ACHN (cell line): ENCODE measurements around the gene CRHR2.
"Not testable (repeated sequence)": the region's sequence is repeated elsewhere in the genome, so short reads cannot be mapped to it uniquely, and the experiment has no call there.

ENCODE experiments used
- DNase-seq: peaks from one replicate; pipeline ENCODE4 v3.0.0-alpha.2; 2015
- in situ Hi-C: cut with HindIII; loops from 2 replicates; pipeline ENCODE4 v1.10.0; 2017; ENCODE audit warnings: low sequenced_read_pairs, low pct_ligation_motif_present, low pct_unique_long_range_greater_than_20kb

The CRHR2 gene

DNA sequence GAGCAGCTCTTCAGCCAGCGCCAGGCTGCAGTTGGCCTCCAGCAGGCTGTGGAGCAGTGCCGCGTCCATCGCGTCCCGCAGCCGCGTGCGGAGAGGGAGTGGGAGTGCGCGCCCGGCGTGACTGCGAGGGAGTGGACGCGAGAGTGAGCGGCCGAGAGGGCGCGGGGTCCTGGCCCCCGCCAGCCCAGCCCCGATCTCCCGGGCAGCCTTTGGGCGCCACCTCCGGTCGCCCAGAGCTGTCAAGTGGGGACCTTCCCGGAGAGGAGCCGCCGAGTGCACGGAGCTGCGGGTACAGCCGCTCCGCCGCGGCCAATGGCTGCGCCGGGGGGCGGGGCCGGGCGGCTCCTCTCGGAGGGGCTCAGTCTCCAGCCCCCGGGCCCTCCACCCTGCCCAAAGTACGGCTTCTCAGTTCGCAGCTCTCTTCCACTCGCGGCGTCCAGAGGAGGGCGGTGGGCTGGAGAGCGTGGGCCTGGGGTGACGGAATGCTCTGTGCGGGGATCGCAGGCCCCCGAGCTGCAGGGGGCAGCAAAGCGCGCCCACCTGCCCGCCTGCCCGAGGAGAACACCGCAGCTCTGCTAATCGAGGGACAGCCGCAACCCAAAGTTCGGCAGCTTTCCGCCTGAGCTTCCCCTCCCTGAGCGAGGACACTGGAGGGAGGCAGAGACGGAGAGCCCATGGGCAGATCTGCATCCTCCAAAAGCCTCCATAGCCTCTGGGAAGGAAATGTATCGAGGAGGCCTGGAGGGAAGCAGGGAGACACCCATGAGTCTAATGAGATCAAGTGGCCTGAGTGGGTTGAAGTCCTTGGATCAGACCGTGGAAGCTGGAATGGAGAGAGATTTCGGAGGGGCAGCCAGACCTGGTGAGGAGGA, at the start of gene CRHR2:
TSS of gene CRHR2 (minus strand) at position 245 of the 872 bp plus-strand sequence. CDS start at position 69, 176 bp downstream.
- DNase-seq = no peak
- in situ Hi-C loops = no loop called here

DNA sequence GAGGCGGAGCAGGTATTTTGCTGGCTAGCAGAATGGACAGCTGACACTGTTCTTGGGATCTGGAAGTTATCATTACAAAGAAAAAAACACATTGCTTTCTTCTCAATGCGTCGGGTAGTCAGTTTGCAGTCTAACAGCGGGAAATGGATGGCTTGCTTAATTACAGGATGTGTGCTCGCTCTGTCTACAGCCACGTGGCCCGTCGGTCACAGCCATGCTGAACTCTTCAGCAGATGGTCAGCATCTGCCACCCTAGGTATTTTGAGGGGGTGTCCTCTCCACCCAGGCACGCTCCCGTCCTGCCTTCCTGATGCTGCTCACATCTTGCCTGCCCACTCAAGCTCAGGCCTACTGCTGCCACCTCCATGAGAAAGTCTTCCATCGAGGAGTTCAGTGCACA, 49.3 kb upstream of the CRHR2 start:
- in situ Hi-C loops = no loop called here

DNA sequence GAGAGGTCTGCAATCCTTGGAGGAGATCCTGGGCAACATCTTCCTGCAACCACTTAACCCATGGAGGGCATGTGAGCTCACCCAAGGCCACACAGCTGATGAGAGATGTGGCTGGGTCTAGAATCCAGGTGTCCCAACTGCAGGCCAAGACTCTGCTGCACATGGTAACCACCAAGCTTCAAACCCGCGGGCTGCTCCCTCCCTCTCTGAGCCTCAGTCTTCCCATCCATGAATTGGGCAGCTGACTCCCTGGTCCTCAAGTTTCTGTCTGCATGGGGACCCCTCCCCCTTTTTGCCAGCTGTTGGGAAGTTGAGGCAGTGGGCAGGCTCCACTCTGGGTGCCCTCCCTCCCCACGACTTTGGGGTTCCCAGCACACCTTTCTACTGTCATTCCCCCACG, 48.7 kb upstream of the CRHR2 start:
- no peak for DNase-seq
- in situ Hi-C loops = no loop called here

More for the DNA sequence above, 49.3 kb upstream of the CRHR2 start:
- DNase-seq = no peak

DNA sequence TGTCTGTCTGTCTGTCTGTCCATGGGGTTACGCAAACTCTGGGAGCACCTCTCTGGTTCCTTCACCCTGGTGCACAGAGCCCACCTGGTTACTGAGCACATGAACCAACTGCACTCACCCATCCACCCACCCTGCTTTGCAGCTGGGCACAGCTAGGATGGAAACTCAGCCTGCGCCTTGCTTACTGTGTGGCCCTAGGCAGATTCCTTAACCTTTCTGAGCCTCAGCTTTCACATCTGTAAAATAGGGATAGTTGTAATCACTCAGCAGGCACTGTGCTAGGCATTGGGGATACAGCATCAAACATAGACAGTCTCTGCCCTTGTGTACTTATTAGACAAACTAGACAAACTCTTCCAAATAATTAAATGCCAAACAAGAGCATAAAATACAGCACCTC, 47.8 kb upstream of the CRHR2 start:
- no peak for DNase-seq
- in situ Hi-C loops = no loop called here

DNA sequence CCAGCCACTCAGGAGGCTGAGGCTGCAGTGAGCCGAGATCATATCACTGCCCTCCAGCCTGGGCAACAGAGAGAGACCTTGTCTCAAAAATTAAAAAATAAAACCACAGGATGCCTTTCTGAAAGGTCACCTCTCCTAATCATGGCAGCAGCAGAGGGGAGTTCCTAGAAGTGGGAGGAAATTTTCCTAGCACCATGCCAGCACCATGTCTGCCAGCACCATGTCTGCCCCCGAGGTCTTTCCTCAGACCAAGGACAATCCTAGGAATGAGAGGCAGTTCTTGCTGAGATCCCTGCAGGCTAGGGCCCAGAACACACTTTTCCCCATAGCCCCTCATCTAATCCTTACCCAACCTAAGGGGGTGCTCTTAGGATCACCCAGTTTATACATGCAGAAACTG, 47.4 kb upstream of the CRHR2 start:
- DNase-seq = no peak
- in situ Hi-C loops = no loop called here

DNA sequence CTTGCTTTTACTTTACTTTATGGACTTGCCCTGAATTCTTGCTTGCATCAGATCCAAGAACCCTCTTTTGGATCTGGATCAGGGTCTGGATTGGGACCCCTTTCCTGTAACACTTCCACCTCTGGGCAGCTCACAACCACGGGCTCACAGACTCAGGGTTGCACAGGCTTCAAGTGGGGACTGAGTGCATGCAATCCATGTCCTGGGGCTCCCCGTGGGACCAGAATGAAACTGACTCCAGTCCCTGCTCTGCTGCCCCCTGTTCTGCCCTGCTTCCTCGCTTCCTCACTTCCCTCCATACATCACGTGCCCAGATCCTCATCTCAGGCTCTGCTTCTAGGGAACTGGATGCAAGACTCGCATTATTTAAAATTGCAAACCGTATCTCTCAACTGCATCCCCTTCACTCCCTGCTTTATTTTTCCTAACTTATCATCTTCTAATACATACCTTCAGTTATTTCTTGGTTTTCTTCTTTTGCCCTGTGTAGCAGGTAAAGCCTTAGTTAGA, 46.4 kb upstream of the CRHR2 start:
- in situ Hi-C loops = no loop called here
- no peak for DNase-seq

DNA sequence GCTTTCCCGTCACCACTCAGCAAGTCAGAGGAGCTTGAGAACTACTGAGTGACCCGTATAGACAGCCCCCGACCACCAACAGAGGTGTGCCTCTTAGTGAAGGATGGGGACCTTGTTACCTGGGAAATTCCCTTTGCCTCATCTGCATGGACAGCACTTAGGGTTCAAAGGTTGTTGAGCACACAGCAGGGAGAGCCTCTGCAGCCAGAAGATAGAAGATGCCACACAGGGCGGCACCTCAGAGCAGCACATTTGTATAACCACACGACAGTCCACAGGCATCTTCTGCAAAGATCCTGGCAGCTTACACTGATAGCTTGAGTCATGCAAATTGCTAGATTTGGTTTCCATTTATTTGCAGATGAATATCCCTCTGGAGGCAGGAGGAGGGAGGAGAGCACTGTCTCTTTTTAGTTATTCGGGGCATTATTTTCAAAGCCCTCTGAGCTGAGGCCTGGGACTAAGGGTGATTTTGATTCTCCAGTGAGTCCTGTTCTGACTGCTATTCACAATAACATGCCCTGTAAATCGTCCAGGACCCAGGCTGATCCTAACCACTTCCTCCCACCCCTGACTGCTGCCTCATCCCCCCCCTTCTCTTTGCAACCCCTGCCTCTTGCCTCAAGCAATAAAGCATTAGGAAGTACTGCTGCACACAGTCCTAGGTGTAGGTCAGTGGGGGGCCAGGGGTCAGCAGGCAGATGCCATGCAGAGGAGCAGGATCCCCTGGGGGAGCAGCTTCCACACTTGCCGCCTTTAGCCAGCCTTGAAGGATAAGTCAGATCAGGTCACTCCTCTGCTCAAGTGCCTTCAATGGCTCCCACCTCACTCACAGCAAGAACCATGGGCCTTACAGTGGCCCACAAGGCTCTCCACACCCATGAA, 45.0 kb upstream of the CRHR2 start:
- no peak for DNase-seq
- in situ Hi-C loops = no loop called here

DNA sequence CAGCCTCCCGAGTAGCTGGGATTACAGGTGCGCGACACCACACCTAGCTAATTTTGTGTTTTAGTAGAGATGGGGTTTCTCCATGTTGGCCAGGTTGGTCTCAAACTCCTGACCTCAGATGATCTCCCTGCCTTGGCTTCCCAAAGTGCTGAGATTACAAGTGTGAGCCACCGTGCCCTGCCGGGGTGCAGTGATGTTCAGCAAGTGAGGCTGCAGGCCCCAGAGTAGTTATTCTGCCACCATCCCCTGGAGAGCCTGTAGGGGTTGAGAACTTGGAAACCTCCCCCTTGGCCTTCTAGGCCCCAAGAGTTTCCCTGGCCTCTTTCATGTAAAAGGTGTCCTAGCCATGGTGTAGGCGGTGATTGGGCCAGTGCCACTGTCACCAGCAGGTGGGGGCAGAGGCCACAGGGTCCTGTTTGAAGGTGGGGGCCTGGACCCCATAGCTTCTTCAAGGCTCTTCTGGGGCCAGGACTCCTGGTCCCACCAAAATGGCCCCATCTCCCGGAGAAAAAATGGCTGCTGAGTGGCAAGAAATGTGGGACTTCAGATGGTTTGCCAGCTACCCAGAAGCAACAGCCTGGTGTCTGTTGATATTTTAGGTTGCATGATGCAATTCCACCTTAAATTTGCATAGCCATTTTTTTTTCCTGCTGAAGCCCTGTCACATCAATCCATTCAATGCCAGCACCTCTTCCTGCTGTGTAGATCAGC, 44.2 kb upstream of the CRHR2 start:
- in situ Hi-C loops = no loop called here

DNA sequence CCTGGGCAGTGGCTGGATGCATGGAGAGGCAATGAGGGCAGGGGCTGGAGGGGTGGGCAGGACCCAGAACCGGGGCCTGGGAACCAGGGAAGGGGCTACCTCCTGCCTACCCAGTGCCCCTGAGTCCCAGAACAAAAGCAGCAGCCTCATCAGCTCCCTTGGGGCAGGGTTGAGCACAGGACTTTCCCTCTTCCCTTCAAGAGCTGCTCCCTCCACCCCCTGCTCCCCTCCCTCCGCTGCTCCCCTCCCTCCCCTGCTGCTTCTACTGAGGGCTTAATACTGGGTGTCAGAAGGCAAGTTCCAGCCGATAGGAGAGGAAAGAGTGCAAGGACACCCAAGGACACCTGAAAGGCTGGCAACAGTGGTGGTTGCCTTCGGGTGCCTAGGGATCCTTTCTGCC, 41.5 kb upstream of the CRHR2 start:
- no peak for DNase-seq
- in situ Hi-C loops = no loop called here

More for the DNA sequence above, 44.2 kb upstream of the CRHR2 start:
- DNase-seq = no peak

DNA sequence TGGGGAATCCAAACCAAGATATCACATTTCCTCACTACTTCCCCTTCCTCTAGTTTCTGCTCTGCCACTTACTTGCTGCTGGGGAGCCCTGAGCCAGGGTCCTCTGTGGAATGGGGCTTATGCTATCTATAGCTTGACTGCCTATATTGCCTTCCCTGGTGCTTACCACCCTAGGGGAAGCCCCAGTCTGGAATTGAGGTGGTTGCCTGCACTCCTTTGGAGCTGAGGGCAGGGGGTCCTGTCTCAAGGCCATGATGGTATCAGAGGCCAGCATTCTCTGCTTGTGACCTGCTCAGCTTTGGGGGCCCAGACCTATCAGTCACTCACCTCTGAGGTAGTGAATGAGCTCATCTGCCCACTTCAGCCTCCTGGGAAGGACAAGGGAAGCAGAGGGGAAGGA, 40.4 kb upstream of the CRHR2 start:
- DNase-seq = no peak
- in situ Hi-C loops = no loop called here

DNA sequence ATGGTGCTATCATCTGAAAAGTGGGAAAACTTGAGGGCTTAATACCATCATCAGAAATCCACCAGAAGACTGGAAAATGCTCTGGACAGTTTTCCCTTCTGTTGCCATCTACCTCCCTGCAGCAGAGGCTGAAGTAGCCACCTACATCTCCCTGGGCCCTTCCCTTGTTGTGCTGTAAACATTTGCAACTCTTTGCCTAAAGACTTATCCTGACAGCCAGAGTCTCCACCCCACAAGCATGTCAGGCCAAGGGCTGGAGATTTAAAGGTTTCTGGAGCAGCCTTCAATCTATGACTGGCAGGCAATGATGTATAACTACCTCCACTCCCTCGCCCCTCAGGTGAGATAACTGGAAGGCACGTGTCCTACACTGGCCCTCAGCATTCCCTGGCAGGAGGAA, 39.9 kb upstream of the CRHR2 start:
- in situ Hi-C loops = no loop called here
- DNase-seq = no peak

DNA sequence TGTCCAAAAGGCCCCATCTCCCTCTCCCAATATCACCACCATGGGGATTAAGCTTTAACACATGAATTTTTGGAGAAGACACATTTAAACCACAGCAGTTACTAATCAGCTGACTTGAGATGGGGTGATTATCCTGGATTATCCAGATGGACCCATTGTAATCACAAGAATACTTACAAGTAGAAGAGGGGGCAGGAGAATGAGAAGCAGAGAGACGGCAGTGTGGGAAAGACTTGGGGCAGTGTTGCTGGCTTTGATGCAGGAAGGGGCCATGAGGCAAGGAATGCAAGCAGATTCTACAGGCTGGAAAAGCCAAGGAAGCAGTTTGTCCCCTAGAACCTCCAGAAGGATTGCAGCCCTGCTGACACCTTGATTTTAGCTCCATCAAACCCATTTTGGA, 39.0 kb upstream of the CRHR2 start:
- in situ Hi-C loops = no loop called here
- no peak for DNase-seq

DNA sequence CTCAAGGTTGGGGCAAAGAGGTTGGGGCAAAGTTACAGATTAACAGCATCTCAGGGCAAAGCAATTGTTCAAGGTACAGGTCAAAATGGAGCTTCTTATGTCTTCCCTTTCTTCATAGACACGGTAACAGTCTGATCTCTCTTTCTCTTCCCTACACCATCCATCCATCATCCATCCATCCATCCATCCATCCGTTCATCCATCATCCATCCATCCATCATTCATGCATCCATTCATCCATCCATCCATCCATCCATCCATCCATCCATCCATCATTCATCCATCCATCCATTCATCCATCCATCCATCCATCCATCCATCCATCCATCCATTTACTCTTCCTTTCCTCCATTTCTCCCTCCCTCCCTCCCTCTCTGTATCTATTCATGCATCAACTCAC, 37.2 kb upstream of the CRHR2 start:
- in situ Hi-C loops, DNase-seq: not testable (repeated sequence)

DNA sequence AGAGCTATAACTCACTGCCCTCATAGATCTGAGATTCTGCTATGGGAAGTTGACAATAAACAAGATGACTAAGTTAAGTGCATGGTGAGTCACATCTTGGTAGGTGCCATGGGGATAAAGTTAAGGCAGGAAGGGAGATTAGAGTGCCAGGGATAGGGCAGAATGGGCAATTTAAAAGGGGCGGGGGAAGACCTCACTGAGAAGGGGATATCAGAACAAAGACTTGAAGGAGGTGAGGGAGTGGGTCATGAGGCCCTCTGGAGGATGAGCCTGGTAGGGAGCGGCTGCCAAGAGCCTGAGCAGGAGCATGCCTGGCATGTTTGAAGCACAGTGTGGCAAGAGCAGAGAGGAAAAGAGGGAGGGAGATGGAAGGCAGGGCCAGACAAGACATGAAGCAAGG, 34.9 kb upstream of the CRHR2 start:
- in situ Hi-C loops = no loop called here

DNA sequence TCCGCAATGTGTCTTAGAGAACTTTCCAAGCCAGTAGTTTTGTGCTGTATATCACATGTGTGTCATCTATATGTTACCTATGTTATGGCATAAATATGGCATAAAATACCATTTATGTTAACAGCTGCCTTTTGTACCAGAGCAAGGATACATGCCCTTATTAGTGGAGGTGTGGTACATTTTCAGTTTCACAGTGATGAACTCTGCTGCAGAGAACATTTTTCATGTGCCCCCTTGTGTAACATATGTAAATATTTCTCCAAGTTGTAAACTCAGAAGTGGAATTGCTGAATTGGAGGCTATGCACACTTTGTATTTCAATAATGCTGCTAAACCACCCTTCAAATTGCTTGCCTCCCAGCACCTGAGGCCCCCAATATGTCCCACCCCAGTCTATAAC, 31.9 kb upstream of the CRHR2 start:
- DNase-seq = no peak
- in situ Hi-C loops = no loop called here

More for the DNA sequence above, 34.9 kb upstream of the CRHR2 start:
- no peak for DNase-seq

DNA sequence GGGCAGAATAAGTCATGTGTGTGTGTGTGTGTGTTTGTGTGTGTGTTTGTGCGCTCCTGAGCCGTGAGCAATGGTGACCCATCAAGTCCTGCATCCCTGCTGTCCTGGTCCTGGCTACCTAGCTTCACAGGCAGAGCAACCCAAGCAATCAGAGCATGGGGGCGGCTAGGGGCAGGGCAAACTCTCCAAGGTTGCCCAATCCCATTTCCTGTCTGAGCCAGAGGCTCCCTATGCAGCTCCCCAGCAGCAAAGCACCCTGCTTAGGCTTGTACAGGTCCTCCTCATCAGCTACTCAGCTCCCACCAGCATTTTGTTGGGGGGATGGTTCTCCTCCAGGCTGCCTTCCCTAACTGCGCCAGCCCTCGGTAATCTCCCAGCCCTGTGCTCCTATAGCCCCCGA, 31.1 kb upstream of the CRHR2 start:
- in situ Hi-C loops = no loop called here
- no peak for DNase-seq

DNA sequence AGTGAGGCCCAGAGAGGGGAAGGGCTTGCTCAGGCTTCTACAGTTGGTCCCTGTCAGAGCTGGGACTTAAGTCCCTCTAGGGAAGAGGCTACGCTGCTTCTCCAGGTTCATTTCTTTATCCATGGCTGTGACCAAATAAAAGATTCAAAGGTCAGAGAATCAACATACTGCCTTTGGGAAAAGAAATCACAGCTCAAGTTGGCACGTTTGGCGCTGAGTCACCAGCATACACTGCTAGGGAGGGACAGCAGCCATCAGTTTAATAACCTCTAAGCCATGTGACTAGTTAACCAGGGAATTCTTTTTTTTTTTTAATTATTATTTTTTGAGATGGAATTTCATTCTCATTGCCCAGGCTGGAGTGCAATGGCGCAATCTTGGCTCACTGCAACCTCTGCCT, 28.4 kb upstream of the CRHR2 start:
- no peak for DNase-seq
- in situ Hi-C loops = no loop called here

DNA sequence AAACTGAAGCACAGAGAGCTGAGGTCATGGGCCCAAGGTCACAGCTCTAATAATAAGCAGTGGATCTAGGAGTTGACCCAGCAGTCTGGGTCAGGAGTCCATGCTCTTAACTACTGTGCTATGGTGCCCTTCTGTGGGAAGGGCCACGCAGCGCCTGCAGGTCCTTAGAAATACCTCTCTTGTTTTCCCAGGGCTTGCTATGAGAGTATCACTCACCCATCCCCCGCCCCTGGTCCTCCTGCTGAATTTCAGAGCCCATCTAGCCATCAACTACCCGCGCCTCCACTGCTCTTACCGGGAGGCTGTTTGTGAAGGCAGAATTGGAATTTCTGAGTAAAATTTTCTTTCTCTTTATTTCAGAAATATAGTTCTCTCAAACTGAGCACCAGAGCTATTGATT, 27.3 kb upstream of the CRHR2 start:
- no peak for DNase-seq
- in situ Hi-C loops = no loop called here

DNA sequence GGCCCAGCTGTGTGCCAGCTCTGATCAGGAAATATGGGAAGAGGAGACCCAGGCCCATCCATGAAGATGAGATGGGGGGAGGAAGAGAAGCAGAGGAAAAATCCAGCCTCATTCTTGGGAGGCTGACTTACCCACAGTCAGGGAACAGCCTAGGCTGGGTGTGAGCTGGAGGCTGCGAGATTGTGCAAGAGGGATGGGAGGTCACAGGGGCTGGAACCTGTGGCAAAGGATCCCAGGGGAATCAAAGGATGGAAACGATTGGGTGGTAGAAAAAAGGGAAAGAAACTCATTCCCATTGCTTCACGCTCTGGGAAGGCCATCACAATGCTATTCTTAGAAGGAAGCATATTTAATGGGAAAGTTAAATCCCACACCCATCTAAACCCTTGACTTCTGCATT, 26.7 kb upstream of the CRHR2 start:
- no peak for DNase-seq
- in situ Hi-C loops = no loop called here
